HepG2 (cell line): Measurements from ENCODE around the gene NEURL3. TPM values are rescaled to one million over a fixed set of nuclear protein-coding genes. Genes with fewer than 3 reads are reported as not detected.

Experiments
- ATAC-seq: fragments of 200-7000 bp; cut with Tn5 transposase; 3 replicates; pipeline ENCODE4 v1.9.1; 2020; ENCODE audit warnings: mild to moderate bottlenecking, moderate library complexity
- BruUV-seq: library from RNA; stranded (reverse); fragments of 400-500 nt; replicated peaks from 2 replicates; lab custom pipeline; 2021; lab: Mats Ljungman, UMichigan
- CTCF ChIA-PET: fragments of 300-600 bp; formaldehyde crosslinking; extraction: SDS; loops from one replicate; lab custom pipeline; 2021; ENCODE audit warnings: low total read pairs, inconsistent platforms, low intra/inter-chr PET ratio; lab: Yijun Ruan, JAX
- POLR2A ChIA-PET: fragments of 350-600 bp; sonication (Branson Sonifier 250); formaldehyde crosslinking; loops from one replicate; lab custom pipeline; 2020; ENCODE audit warnings: antibody characterized with exemption, inconsistent platforms; lab: Yijun Ruan, JAX
- DNase-seq: peaks from one replicate; pipeline ENCODE4 v3.0.0-alpha.2; 2015; ENCODE audit warnings: low spot score
- FAIRE-seq: peaks from 3 replicates; lab custom pipeline; 2011; peaks lifted over from hg19 to GRCh38; lab: Jason Lieb, UNC
- H2AFZ ChIP-seq: one replicate; pipeline ENCODE4 v1.6.1; 2011; ENCODE audit warnings: low read length, inconsistent platforms
- H3K27ac ChIP-seq: fragments of 300-600 bp; 3 replicates; pipeline ENCODE4 v1.8.0; 2011; ENCODE audit warnings: mixed run types, mild to moderate bottlenecking, mixed read lengths, low read length, inconsistent platforms; ENCODE audit not compliant: insufficient read depth; ENCODE audit errors: extremely low read length
- H3K27me3 ChIP-seq, 2 experiments: fragments of 200-600 bp in 1 of 2; 2 replicates in 1 of 2; 3 replicates in 1 of 2; pipeline versions ENCODE4 v1.6.0 to v1.8.0; 2011; ENCODE audit warnings: low read length in 2 of 2, mild to moderate bottlenecking in 2 of 2, moderate library complexity in 2 of 2, inconsistent platforms in 1 of 2; ENCODE audit not compliant: insufficient read depth in 2 of 2, control insufficient read depth in 1 of 2
- H3K36me3 ChIP-seq, 2 experiments: fragments of 200-600 bp in 1 of 2; replicated peaks in 1 of 2; 2 replicates in 1 of 2; 3 replicates in 1 of 2; pipeline versions ENCODE4 v1.5.1 to v1.8.0; 2011; ENCODE audit warnings: low read length in 2 of 2, inconsistent platforms in 1 of 2; ENCODE audit not compliant: insufficient read depth in 2 of 2, control insufficient read depth in 1 of 2
- H3K4me1 ChIP-seq: 2 replicates; pipeline ENCODE4 v1.5.1; 2012; ENCODE audit warnings: low read length, inconsistent platforms; ENCODE audit not compliant: insufficient read depth
- H3K4me2 ChIP-seq: 2 replicates; pipeline ENCODE4 v1.6.0; 2011; ENCODE audit warnings: low read depth, low read length, inconsistent platforms
- H3K4me3 ChIP-seq, 3 experiments: fragments of 200-600 bp in 1 of 3; sonication (generic), shearing (Covaris generic) in 1 of 3; replicated peaks in 1 of 3; 2 replicates each; pipeline ENCODE4 v1.5.1; 2011 to 2016; ENCODE audit warnings: low read length in 3 of 3, inconsistent platforms in 2 of 3, low read depth in 2 of 3, mild to moderate bottlenecking in 2 of 3, control low read depth in 1 of 3, mixed read lengths in 1 of 3; ENCODE audit not compliant: insufficient read depth in 1 of 3
- H3K79me2 ChIP-seq: one replicate; pipeline ENCODE4 v1.6.1; 2011; ENCODE audit warnings: low read length, inconsistent platforms; ENCODE audit not compliant: insufficient read depth
- H3K9ac ChIP-seq: 2 replicates; pipeline ENCODE4 v1.6.0; 2011; ENCODE audit warnings: mild to moderate bottlenecking, low read depth, low read length, inconsistent platforms; ENCODE audit not compliant: insufficient read depth
- H3K9me3 ChIP-seq: 2 replicates; pipeline ENCODE4 v1.5.1; 2012; ENCODE audit warnings: mild to moderate bottlenecking, low read length
- H4K20me1 ChIP-seq: 2 replicates; pipeline ENCODE4 v1.6.0; 2011; ENCODE audit warnings: inconsistent platforms, mild to moderate bottlenecking, low read length, moderate library complexity; ENCODE audit not compliant: insufficient read depth
- REPIN1 ChIP-seq: sonication (generic); formaldehyde crosslinking; IDR thresholded peaks from 2 replicates; pipeline ENCODE4 v1.8.0; 2022; ENCODE audit warnings: missing genetic modification reagents, low read depth, mild to moderate bottlenecking, borderline replicate concordance
- SMYD3 ChIP-seq: sonication (generic); formaldehyde crosslinking; IDR thresholded peaks from 2 replicates; pipeline ENCODE4 v1.8.1; 2023; ENCODE audit warnings: mild to moderate bottlenecking, missing genetic modification reagents
- SP140L ChIP-seq: sonication (generic); formaldehyde crosslinking; IDR thresholded peaks from 2 replicates; pipeline ENCODE4 v1.4.0; 2020; ENCODE audit warnings: missing genetic modification reagents, borderline replicate concordance
- TBX3 ChIP-seq: fragments of 450-650 bp; IDR thresholded peaks from 2 replicates; pipeline ENCODE4 v1.6.1; 2017; ENCODE audit warnings: antibody characterized with exemption, mild to moderate bottlenecking, inconsistent platforms, borderline replicate concordance
- TEAD2 ChIP-seq: sonication (generic); formaldehyde crosslinking; IDR thresholded peaks from 2 replicates; pipeline ENCODE4 v1.9.0; 2021; ENCODE audit warnings: missing genetic modification reagents
- TSC22D2 ChIP-seq: sonication (generic); formaldehyde crosslinking; IDR thresholded peaks from 2 replicates; pipeline ENCODE4 v1.5.1; 2020; ENCODE audit warnings: missing genetic modification reagents, mild to moderate bottlenecking, borderline replicate concordance
- YEATS2 ChIP-seq: sonication (generic); formaldehyde crosslinking; IDR thresholded peaks from 2 replicates; pipeline ENCODE4 v1.4.0; 2020; ENCODE audit warnings: missing genetic modification reagents, borderline replicate concordance
- ZNF501 ChIP-seq: sonication (generic); formaldehyde crosslinking; IDR thresholded peaks from 2 replicates; pipeline ENCODE4 v1.5.1; 2020; ENCODE audit warnings: mild to moderate bottlenecking, moderate library complexity, missing genetic modification reagents
- ZNF598 ChIP-seq: sonication (generic); formaldehyde crosslinking; IDR thresholded peaks from 2 replicates; pipeline ENCODE4 v1.5.1; 2020; ENCODE audit warnings: mild to moderate bottlenecking, missing genetic modification reagents, borderline replicate concordance
- ZSCAN31 ChIP-seq: sonication (generic); formaldehyde crosslinking; IDR thresholded peaks from 2 replicates; pipeline ENCODE4 v1.5.0; 2020; ENCODE audit warnings: low read depth, mild to moderate bottlenecking, missing genetic modification reagents
- WGBS: methylation state at CpG from one replicate; pipeline ENCODE4 v1.1.6; 2017; ENCODE audit warnings: low lambda C conversion rate; 5-methylcytosine and 5-hydroxymethylcytosine counted together
- in situ Hi-C: cut with HindIII; loops from 2 replicates; pipeline ENCODE4 v1.10.0; 2017; ENCODE audit warnings: low pct_unique_long_range_greater_than_20kb; ENCODE audit not compliant: extremely low pct_ligation_motif_present
- intact Hi-C: fragments of 100-400 bp; cut with micrococcal nuclease; formaldehyde crosslinking; loops from one replicate; pipeline ENCODE4 v1.10.0; 2022; ENCODE audit not compliant: unreplicated experiment
- polyA plus RNA-seq, 8 experiments: library from polyadenylated mRNA; depleted of rRNA in 3 of 8; stranded (reverse) in 7 of 8; unstranded in 1 of 8; fragments of >200 nt; fragmentation: Illumina TruSeq in 4 of 8; extraction: Trizol in 4 of 8; gene quantifications; 2 replicates each; pipeline versions ENCODE4 v1.2.1 to v1.2.3, GENCODE V29; 2011 to 2016; ENCODE audit warnings: low read depth in 4 of 8, missing spikeins in 1 of 8, mixed read lengths in 1 of 8; ENCODE audit not compliant: insufficient read depth in 1 of 8
- total RNA-seq, 5 experiments: library from RNA; depleted of rRNA; stranded (reverse); fragments of >200 nt; fragmentation: Illumina TruSeq; extraction: Trizol; gene quantifications; 2 replicates each; pipeline ENCODE4 v1.2.3, GENCODE V29; 2016; ENCODE audit warnings: low read depth in 1 of 5
- TF ChIP-seq, protein P1 (sequence below): sonication (generic); formaldehyde crosslinking; IDR thresholded peaks from 2 replicates; pipeline ENCODE4 v1.4.0; 2020; ENCODE audit warnings: mild to moderate bottlenecking, missing genetic modification reagents
- TF ChIP-seq, protein P2 (sequence below): IDR thresholded peaks from 2 replicates; pipeline ENCODE4 v1.6.1; 2016; ENCODE audit warnings: missing compliant biosample characterization, missing genetic modification reagents, borderline replicate concordance
- TF ChIP-seq, protein P3 (sequence below): sonication (generic); formaldehyde crosslinking; IDR thresholded peaks from 2 replicates; pipeline ENCODE4 v1.9.0; 2021; ENCODE audit warnings: missing genetic modification reagents, mild to moderate bottlenecking, borderline replicate concordance
- TF ChIP-seq, protein P4 (sequence below): sonication (generic); formaldehyde crosslinking; IDR thresholded peaks from 2 replicates; pipeline ENCODE4 v1.8.0; 2022; ENCODE audit warnings: missing genetic modification reagents, low read depth, mild to moderate bottlenecking, borderline replicate concordance

Gene NEURL3
- total and polyA plus RNA-seq, 2 of the 13 experiments (the other 11 are each of a cell fraction or from before 2014, with no cell fraction given), result 0.16 to 1.2 TPM

DNA sequence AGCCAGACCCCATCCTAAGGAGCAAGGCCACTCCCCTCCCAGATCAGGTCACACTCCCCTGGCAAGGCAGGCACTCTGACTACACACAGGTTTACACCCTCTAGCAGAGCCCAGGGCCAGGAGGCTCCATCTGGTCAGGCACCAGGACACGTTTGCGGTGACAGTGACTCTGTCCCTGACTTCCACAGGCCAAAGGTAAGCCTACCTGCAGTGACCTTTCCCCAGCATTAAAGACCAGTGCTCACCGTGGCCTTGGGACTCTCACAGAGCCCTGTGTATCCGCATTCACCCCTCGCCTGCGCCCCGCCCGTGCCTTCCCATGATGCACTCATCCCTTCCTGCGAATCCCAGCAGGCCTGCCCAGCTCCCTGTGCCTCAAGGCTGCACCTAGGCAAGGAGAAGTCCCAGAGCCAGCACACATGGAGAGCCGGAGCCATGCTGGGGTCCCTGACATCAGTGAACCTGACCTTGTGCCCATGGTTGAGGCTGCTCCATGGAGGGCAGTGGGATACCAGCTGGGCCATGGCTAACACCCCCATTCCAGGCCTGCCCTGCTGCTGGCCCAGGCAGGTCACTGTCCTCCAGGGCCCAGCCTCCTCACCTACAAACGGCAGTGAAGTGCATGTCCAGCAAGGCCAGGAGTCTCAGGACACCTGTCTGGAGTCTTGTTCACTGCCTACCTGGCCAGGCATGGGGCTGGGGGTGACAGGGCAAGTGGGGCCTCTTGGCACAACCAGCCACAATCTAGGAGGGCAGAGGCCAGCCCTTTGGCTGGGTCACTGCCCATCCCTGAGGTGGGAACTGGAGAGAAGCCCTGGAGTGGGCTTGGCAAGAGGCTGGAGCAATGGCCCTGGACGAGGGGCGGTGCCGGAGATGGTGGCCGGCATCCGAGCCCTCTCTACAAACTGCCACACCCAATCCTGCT lies 3.0 kb downstream of the NEURL3 start:
- Histone ChIP-seq H4K20me1 (no peaks in the 10 kb centered on the region), H3K79me2 (no peaks in the 10 kb centered on the region), H3K4me1 (peaks cover 60% of the 10 kb centered on the region), H3K4me2 (peak overlapping the region; percentile 93), H3K9me3 (no peaks in the 10 kb centered on the region), H2AFZ (peak overlapping the region; percentile 45), H3K36me3 (no peaks in the 10 kb centered on the region), H3K27me3 (no peaks in the 10 kb centered on the region; a peak in 1 of 5 replicates), H3K4me3 (peak overlapping the region; percentile 15 to 69 (median 21); a peak in 4 of 6 replicates), H3K27ac (peak overlapping the region; percentile 25), H3K9ac (peak overlapping the region; percentile 39; the same call in 1 of the 2 replicates)
- WGBS, result 7% methylated on average over 10 of the region's 16 CpGs
- intact Hi-C loops, result no loop called here
- no TSS peak for BruUV-seq
- CTCF ChIA-PET, result no interaction called here
- DNase-seq (peak; percentile 49), ATAC-seq (peak; percentile 63), FAIRE-seq (peak; percentile 87)
- in situ Hi-C loops, result loop anchor here (25.0 kb wide), 1 partner anchor 365 kb away; the partner anchor contains the start of genes ASTL and DUSP2
- POLR2A ChIA-PET, result interaction anchor here (1.0 to 1.6 kb wide), 2 partner anchors 19 to 89 kb away, joined by 3 to 4 read pairs; no protein-coding TSS in a partner anchor
- peak; percentile 84 for TF ChIP-seq YEATS2 (CRISPR knock-in tag)
- TF ChIP-seq SP140L (CRISPR knock-in tag), result no peak
- TF ChIP-seq, protein P1, sequence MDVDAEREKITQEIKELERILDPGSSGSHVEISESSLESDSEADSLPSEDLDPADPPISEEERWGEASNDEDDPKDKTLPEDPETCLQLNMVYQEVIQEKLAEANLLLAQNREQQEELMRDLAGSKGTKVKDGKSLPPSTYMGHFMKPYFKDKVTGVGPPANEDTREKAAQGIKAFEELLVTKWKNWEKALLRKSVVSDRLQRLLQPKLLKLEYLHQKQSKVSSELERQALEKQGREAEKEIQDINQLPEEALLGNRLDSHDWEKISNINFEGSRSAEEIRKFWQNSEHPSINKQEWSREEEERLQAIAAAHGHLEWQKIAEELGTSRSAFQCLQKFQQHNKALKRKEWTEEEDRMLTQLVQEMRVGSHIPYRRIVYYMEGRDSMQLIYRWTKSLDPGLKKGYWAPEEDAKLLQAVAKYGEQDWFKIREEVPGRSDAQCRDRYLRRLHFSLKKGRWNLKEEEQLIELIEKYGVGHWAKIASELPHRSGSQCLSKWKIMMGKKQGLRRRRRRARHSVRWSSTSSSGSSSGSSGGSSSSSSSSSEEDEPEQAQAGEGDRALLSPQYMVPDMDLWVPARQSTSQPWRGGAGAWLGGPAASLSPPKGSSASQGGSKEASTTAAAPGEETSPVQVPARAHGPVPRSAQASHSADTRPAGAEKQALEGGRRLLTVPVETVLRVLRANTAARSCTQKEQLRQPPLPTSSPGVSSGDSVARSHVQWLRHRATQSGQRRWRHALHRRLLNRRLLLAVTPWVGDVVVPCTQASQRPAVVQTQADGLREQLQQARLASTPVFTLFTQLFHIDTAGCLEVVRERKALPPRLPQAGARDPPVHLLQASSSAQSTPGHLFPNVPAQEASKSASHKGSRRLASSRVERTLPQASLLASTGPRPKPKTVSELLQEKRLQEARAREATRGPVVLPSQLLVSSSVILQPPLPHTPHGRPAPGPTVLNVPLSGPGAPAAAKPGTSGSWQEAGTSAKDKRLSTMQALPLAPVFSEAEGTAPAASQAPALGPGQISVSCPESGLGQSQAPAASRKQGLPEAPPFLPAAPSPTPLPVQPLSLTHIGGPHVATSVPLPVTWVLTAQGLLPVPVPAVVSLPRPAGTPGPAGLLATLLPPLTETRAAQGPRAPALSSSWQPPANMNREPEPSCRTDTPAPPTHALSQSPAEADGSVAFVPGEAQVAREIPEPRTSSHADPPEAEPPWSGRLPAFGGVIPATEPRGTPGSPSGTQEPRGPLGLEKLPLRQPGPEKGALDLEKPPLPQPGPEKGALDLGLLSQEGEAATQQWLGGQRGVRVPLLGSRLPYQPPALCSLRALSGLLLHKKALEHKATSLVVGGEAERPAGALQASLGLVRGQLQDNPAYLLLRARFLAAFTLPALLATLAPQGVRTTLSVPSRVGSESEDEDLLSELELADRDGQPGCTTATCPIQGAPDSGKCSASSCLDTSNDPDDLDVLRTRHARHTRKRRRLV, result 0 out of 2 replicates have a peak, but pooled peaks have one; percentile 32
- TF ChIP-seq ZSCAN31 (CRISPR knock-in tag), result 0 out of 2 replicates have a peak, but pooled peaks have one; percentile 37
- TF ChIP-seq ZNF598 (CRISPR knock-in tag), result no peak
- TF ChIP-seq TSC22D2 (CRISPR knock-in tag), result peak; percentile 14; the same call in 1 of the 2 replicates
- TF ChIP-seq, protein P2, sequence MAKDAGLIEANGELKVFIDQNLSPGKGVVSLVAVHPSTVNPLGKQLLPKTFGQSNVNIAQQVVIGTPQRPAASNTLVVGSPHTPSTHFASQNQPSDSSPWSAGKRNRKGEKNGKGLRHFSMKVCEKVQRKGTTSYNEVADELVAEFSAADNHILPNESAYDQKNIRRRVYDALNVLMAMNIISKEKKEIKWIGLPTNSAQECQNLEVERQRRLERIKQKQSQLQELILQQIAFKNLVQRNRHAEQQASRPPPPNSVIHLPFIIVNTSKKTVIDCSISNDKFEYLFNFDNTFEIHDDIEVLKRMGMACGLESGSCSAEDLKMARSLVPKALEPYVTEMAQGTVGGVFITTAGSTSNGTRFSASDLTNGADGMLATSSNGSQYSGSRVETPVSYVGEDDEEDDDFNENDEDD (CRISPR knock-in tag), result peak; percentile 93
- TF ChIP-seq ZNF501 (CRISPR knock-in tag), result peak; percentile 60; the same call in 1 of the 2 replicates
- TF ChIP-seq TEAD2 (CRISPR knock-in tag), result peak; percentile 64; the same call in 1 of the 2 replicates
- TF ChIP-seq TBX3, result no peak
- no peak for TF ChIP-seq SMYD3 (CRISPR knock-in tag)
- TF ChIP-seq, protein P3, sequence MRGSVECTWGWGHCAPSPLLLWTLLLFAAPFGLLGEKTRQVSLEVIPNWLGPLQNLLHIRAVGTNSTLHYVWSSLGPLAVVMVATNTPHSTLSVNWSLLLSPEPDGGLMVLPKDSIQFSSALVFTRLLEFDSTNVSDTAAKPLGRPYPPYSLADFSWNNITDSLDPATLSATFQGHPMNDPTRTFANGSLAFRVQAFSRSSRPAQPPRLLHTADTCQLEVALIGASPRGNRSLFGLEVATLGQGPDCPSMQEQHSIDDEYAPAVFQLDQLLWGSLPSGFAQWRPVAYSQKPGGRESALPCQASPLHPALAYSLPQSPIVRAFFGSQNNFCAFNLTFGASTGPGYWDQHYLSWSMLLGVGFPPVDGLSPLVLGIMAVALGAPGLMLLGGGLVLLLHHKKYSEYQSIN (CRISPR knock-in tag), result no peak
- TF ChIP-seq REPIN1, result peak; percentile 80
- TF ChIP-seq, protein P4, sequence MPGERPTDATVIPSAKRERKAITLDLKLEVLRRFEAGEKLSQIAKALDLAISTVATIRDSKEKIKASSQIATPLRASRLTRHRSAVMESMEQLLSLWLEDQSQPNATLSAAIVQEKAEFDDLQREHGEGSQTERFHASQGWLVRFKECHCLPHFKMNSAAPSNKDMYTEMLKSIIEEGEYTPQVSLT, result no peak
